ENCODE results near the gene STOML1.

- no peak for TF ChIP-seq CTCF (IDR thresholded peaks at IDR 0.05)
- no peak for TF ChIP-seq SIN3A (IDR thresholded peaks at IDR 0.05; ENCODE audit: borderline replicate concordance, insufficient read depth, low read depth, low read length)
- TF ChIP-seq POLR2AphosphoS5 (IDR thresholded peaks at IDR 0.05; ENCODE audit: low read depth, low read length), result no peak
Observed at GRCh38 chr15:73945130-73945508, 47.0 kb downstream of the STOML1 start.

Data from Panc1 (cell line).